GM21367 (cell line): Measurements from ENCODE around the gene LARGE2.

Experiments used
- ATAC-seq: cut with Tn5 transposase; IDR thresholded peaks from one replicate; pipeline ENCODE4 v1.9.1; 2021; ENCODE audit not compliant: unreplicated experiment

The LARGE2 gene

GRCh38 chr11:45913942-45914635, 8.4 kb upstream of the LARGE2 start:
- ATAC-seq = no peak

GRCh38 chr11:45915446-45915845, 7.0 kb upstream of the LARGE2 start:
- ATAC-seq = no peak

GRCh38 chr11:45917286-45917622, 5.2 kb upstream of the LARGE2 start:
- ATAC-seq = no peak

GRCh38 chr11:45917623-45918330, 4.7 kb upstream of the LARGE2 start, which contains the start of gene PEX16:
Gene PEX16, minus strand, starts transcription at chr11:45917877. Its CDS starts 66 bp downstream, at chr11:45917811.
- peak; percentile 82 for ATAC-seq

- ATAC-seq = peak; percentile 38
Observed at GRCh38 chr11:45918331-45918941, 4.0 kb upstream of the LARGE2 start.

GRCh38 chr11:45918962-45919675, 3.3 kb upstream of the LARGE2 start:
- ATAC-seq = no peak

- ATAC-seq = no peak
Observed at GRCh38 chr11:45919806-45920530, 2.5 kb upstream of the LARGE2 start.

GRCh38 chr11:45920531-45921477, 1.7 kb upstream of the LARGE2 start:
- ATAC-seq = no peak

- ATAC-seq = no peak
Observed at GRCh38 chr11:45921561-45922424, 663 bp upstream of the LARGE2 start.

- no peak for ATAC-seq
Observed at GRCh38 chr11:45924036-45924915, 1.8 kb downstream of the LARGE2 start.

GRCh38 chr11:45924927-45925326, 2.5 kb downstream of the LARGE2 start:
- no peak for ATAC-seq

GRCh38 chr11:45925550-45925949, 3.1 kb downstream of the LARGE2 start:
- ATAC-seq = no peak

GRCh38 chr11:45926001-45926401, 3.5 kb downstream of the LARGE2 start:
- ATAC-seq = no peak

- no peak for ATAC-seq
Observed at GRCh38 chr11:45926536-45927331, 4.3 kb downstream of the LARGE2 start.

- no peak for ATAC-seq
Observed at GRCh38 chr11:45927332-45927683, 4.9 kb downstream of the LARGE2 start.

GRCh38 chr11:45927684-45928413, 5.4 kb downstream of the LARGE2 start:
- no peak for ATAC-seq
